D721Med (cell line): ENCODE results near the gene DUOXA2.
"Not testable (repeated sequence)": the region's sequence is repeated elsewhere in the genome, so short reads cannot be mapped to it uniquely, and the experiment has no call there.

Experiments
- DNase-seq: peaks from one replicate; pipeline ENCODE4 v3.0.0; 2011; ENCODE audit warnings: low spot score; ENCODE audit not compliant: insufficient read length
- FAIRE-seq: peaks from 2 replicates; lab custom pipeline; 2011; peaks lifted over from hg19 to GRCh38; lab: Jason Lieb, UNC
- CTCF ChIP-seq: IDR thresholded peaks from 2 replicates; pipeline ENCODE4 v1.5.1; 2012; ENCODE audit warnings: mild to moderate bottlenecking, control low read depth; ENCODE audit not compliant: insufficient read depth; ENCODE audit errors: missing control alignments

The DUOXA2 gene

GRCh38 chr15:45114076-45114750 is at the start of gene DUOXA2, which contains the start of gene DUOX2:
TSS of gene DUOXA2 (plus strand) at chr15:45114326. CDS start at chr15:45114606, 280 bp downstream.
TSS of gene DUOX2 (minus strand) at chr15:45114172. CDS start at chr15:45113411, 761 bp downstream.
- FAIRE-seq (no peak), DNase-seq (no peak)
- no peak for TF ChIP-seq CTCF

DNA sequence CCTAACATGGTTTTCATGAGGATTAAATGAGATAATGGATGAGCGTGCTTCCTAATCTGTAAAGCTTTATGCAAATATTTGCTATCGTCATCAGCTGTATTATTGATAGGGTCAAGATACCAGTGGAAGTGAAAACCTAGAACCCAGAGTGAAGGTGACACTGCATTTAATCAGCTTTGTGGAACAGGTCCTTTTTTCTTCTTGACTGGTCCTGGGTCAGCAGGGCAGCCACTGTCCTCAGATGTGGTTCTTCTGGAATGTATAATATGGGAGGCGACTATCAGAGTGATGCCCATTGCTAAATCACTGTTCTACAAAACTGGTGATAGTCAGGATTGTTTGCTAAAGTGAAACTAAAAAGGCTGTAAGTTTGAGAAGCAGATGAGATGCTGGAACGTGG is 49.7 kb upstream of the DUOXA2 start:
- FAIRE-seq (no peak), DNase-seq (no peak)
- no peak for TF ChIP-seq CTCF

- DNase-seq, FAIRE-seq: not testable (repeated sequence)
Observed at GRCh38 chr15:45069942-45070360, 44.2 kb upstream of the DUOXA2 start.

- FAIRE-seq, DNase-seq: not testable (repeated sequence)
Observed at GRCh38 chr15:45073602-45074001, 40.5 kb upstream of the DUOXA2 start.

- not testable (repeated sequence) for DNase-seq, FAIRE-seq
Observed at GRCh38 chr15:45075440-45076320, 38.4 kb upstream of the DUOXA2 start.

GRCh38 chr15:45077391-45077790 is 36.7 kb upstream of the DUOXA2 start:
- not testable (repeated sequence) for DNase-seq, FAIRE-seq

DNA sequence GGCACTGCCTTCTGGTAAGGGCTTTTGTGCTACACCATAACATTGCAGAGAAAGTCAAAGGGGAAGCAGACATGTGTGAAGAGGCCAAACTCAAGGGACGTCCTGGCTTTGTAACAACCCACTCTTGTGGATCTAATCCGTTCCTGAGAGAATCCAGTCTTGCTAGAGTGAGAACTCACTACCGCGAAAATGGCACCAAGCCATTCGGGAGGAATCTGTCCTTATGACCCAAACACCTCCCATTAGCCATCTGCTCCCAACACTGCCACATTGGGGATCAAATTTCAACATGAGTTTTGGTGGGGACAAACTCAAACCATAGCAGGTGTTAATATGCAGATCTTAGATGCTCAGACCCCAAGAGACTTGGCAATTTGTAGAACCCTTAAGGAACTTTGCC is 34.9 kb upstream of the DUOXA2 start:
- not testable (repeated sequence) for FAIRE-seq, DNase-seq

DNA sequence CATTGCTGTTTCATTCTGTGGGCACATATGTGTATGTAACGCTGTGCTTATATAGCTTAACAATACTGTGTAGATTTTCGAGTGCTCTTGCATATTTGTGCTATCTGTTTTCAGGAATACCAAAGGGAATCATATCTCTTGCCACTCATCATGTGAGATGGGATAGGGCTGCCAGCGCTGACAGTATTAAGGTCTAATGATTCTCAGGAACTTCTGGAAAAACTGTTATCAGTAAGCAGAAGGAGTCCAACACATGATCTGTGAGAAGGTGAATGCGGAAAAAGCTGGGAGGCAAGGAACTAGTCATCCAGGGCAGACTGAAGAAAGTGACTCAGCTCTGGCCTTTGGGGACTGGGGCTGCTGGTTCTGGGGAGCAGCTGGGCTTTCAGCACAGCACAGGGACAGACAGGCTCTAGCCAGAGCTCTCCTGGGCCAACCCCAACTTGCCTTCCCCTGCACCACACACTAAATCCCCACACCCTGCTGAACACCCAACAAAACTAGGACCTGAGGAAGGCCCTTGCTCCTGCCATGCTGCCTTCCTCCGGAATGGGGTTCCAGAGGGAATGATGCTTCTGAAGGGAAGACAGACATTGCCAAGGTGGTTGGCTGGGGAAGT is 34.4 kb upstream of the DUOXA2 start:
- not testable (repeated sequence) for FAIRE-seq, DNase-seq

DNA sequence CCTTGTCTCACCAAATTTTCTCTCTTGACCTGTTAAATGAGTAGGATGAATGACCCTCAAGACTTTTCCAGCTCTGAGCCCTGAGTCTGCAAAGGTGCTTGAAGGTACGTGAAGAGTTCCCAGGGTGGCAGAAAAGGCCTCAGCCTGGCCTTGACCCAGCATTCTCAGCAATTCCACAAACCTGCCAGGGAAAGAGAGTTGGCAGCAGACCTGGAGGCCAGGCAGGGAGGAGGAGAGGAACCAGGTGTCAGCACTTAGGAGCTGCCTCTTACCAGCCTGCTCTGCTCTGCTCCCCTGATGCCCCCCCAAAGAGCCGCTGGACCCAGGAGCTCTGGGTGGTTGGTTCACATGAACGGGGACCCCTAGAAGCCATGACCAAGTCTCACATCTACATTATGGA is 33.5 kb upstream of the DUOXA2 start:
- not testable (repeated sequence) for FAIRE-seq, DNase-seq

- not testable (repeated sequence) for DNase-seq, FAIRE-seq
Observed at GRCh38 chr15:45082412-45082811, 31.7 kb upstream of the DUOXA2 start.

GRCh38 chr15:45083223-45083622 is 30.9 kb upstream of the DUOXA2 start:
- no peak for TF ChIP-seq CTCF
- DNase-seq (no peak), FAIRE-seq (no peak)
